Left lung (tissue), 10 donors: Measurements from ENCODE around the gene WTAP. TPM values are rescaled to one million over a fixed set of nuclear protein-coding genes. Genes with fewer than 3 reads are reported as not detected.

Experiments used
- ATAC-seq: fragments of 200-7000 bp; cut with Tn5 transposase; one replicate; pipeline ENCODE4 v1.9.1; 2020; ENCODE audit warnings: moderate library complexity
- DNase-seq, 4 donors: peaks; one replicate each; pipeline ENCODE4 v3.0.0-alpha.2; 2013 to 2020
- H3K27ac ChIP-seq, 2 donors: fragments of 200-600 bp; sonication (generic) in 1 of 2; one replicate each; pipeline versions ENCODE4 v1.5.0 to v1.8.0; 2020 to 2021
- H3K27me3 ChIP-seq, 2 donors: fragments of 200-600 bp; sonication (generic) in 1 of 2; one replicate each; pipeline versions ENCODE4 v1.5.0 to v1.8.0; 2020 to 2021
- H3K36me3 ChIP-seq, 2 donors: fragments of 200-600 bp; sonication (generic) in 1 of 2; one replicate each; pipeline versions ENCODE4 v1.5.0 to v1.8.0; 2020 to 2021
- H3K4me1 ChIP-seq, 2 donors: fragments of 200-600 bp; one replicate each; pipeline ENCODE4 v1.8.0; 2021
- H3K4me3 ChIP-seq, 2 donors: fragments of 200-600 bp; sonication (generic) in 1 of 2; one replicate each; pipeline versions ENCODE4 v1.5.0 to v1.8.0; 2020 to 2021; ENCODE audit warnings: mild to moderate bottlenecking in 1 of 2
- H3K9me3 ChIP-seq, 2 donors: fragments of 200-600 bp; sonication (generic) in 1 of 2; one replicate each; pipeline versions ENCODE4 v1.5.0 to v1.8.0; 2020 to 2021
- CTCF ChIP-seq, 2 donors: fragments of 200-600 bp; sonication (generic) in 1 of 2; IDR thresholded peaks; one replicate each; pipeline versions ENCODE4 v1.5.0 to v1.8.0; 2021; ENCODE audit warnings: antibody characterized with exemption in 2 of 2
- intact Hi-C, 2 donors: fragments of 100-400 bp; cut with DNase I; formaldehyde crosslinking; loops; one replicate each; pipeline versions ENCODE4 v1.11.2 to v1.14.2; 2022
- polyA plus RNA-seq, 6 donors: library from polyadenylated mRNA; unstranded; fragments of 120-200 nt; gene quantifications; one replicate each; pipeline ENCODE4 v1.2.1, GENCODE V29; 2013; ENCODE audit not compliant: insufficient read length in 6 of 6
- total RNA-seq, 2 donors: library from RNA; stranded (reverse); fragmentation: NEBNext Ultra II Directional; extraction: Animal tissue kit (Norgen Biotek cat#: 25700); gene quantifications; one replicate each; pipeline ENCODE4 v1.2.1, GENCODE V29; 2021
- donor health status: DM: no; HTN: yes; CAD: no.
- donor health status: DM: no; HTN: no; CAD: no.

Gene WTAP
- total and polyA plus RNA-seq, 8 donors = 66.6 to 135 (median 125) TPM

DNA sequence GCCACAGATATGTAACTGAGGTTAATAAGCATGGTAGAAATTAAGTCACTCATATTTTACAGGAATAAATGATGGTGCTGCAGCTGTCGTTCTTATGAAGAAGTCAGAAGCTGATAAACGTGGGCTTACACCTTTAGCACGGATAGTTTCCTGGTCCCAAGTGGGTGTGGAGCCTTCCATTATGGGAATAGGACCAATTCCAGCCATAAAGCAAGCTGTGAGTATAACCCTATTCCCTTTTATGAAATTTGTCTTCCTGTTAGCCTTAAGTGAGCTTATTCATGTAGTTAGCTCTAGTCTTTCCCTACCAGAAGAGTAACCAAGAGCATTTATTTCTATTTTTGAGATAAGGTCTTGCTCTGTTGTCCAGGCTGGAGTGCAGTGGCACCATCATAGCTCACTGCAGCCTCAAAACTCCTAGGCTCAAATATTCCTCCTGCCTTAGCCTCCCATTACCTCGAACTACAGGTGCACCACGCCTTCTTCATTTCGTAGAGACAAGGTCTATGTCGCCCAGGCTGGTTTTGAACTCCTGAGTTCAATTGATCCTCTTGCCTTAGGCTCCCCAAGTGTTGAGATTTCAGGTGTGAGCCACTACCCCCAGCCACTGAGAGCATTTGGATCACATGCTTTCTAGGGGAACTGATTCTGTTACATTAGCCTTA, 50.1 kb downstream of the WTAP start:
- TF ChIP-seq CTCF (IDR thresholded peaks at IDR 0.05) = no peak
- H3K4me1 ChIP-seq = no peaks in the 10 kb centered on the region
- H3K27ac ChIP-seq = no peak overlapping the region
- no peak for DNase-seq
- H3K36me3 ChIP-seq = peaks cover 7 to 100% of the 10 kb centered on the region in 2 donors
- no peaks in the 10 kb centered on the region for H3K27me3 ChIP-seq
- H3K4me3 ChIP-seq = no peak overlapping the region
- ATAC-seq = no peak
- H3K9me3 ChIP-seq = no peaks in the 10 kb centered on the region
- intact Hi-C loops = no loop called here

DNA sequence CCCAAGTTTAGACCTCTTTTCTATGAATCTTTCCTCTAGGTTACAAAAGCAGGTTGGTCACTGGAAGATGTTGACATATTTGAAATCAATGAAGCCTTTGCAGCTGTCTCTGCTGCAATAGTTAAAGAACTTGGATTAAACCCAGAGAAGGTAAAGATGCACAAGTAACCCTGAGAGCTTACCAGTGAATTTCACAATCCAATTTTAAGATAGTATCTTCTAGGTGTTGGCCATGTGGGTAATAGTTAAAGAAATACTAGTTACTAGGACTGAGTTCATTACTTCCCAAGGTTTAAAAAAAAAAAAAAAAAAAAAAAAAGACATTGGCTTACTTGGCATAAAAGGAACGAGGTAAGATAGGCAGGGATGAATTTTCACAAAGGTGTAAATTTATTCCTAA, 50.8 kb downstream of the WTAP start:
- peaks cover 7 to 100% of the 10 kb centered on the region in 2 donors for H3K36me3 ChIP-seq
- no peak overlapping the region for H3K27ac ChIP-seq
- no peak for TF ChIP-seq CTCF (IDR thresholded peaks at IDR 0.05)
- H3K4me3 ChIP-seq = no peak overlapping the region
- ATAC-seq (no peak), DNase-seq (no peak)
- no peaks in the 10 kb centered on the region for H3K27me3 ChIP-seq
- no peaks in the 10 kb centered on the region for H3K9me3 ChIP-seq
- H3K4me1 ChIP-seq = no peaks in the 10 kb centered on the region
- intact Hi-C loops = no loop called here

- TF ChIP-seq CTCF (IDR thresholded peaks at IDR 0.05) = no peak
- ATAC-seq (no peak), DNase-seq (no peak)
- Histone ChIP-seq H3K4me1 (no peaks in the 10 kb centered on the region), H3K4me3 (no peak overlapping the region), H3K9me3 (no peaks in the 10 kb centered on the region), H3K27ac (no peak overlapping the region), H3K27me3 (no peaks in the 10 kb centered on the region), H3K36me3 (peaks cover 7 to 100% of the 10 kb centered on the region in 2 donors)
- intact Hi-C loops = no loop called here
These were observed 51.3 kb downstream of the WTAP start for GRCh38 chr6:159778542-159779103.

GRCh38 chr6:159788276-159788675, 61.0 kb downstream of the WTAP start:
- peaks cover 21 to 60% of the 10 kb centered on the region in 2 donors for H3K4me1 ChIP-seq
- H3K27ac ChIP-seq = peak overlapping the region; percentile 89 to 97
- TF ChIP-seq CTCF (IDR thresholded peaks at IDR 0.05) = no peak
- no peaks in the 10 kb centered on the region for H3K27me3 ChIP-seq
- no peaks in the 10 kb centered on the region for H3K9me3 ChIP-seq
- no peak for ATAC-seq
- peaks cover 0 to 53% of the 10 kb centered on the region in 2 donors for H3K36me3 ChIP-seq
- peak overlapping the region; percentile 100 for H3K4me3 ChIP-seq
- DNase-seq = no peak
- intact Hi-C loops = no loop called here

GRCh38 chr6:159788753-159789376, 61.6 kb downstream of the WTAP start:
- intact Hi-C loops = no loop called here
- no peaks in the 10 kb centered on the region for H3K9me3 ChIP-seq
- peaks cover 0 to 53% of the 10 kb centered on the region in 2 donors for H3K36me3 ChIP-seq
- TF ChIP-seq CTCF (IDR thresholded peaks at IDR 0.05) = no peak
- peaks cover 21 to 60% of the 10 kb centered on the region in 2 donors for H3K4me1 ChIP-seq
- peak; percentile 13 to 89 (median 52) for DNase-seq
- peak overlapping the region; percentile 89 to 97 for H3K27ac ChIP-seq
- H3K4me3 ChIP-seq = peak overlapping the region; percentile 100
- ATAC-seq = peak; percentile 11
- no peaks in the 10 kb centered on the region for H3K27me3 ChIP-seq
